PC-9 (cell line): ENCODE measurements around the gene TENM4.

ENCODE experiments used
- EZH2 ChIP-seq: fragments of 200-600 bp; sonication (generic); IDR thresholded peaks from 2 replicates; pipeline ENCODE4 v1.8.0; 2017; ENCODE audit warnings: antibody characterized with exemption, low read depth
- TF ChIP-seq, protein P1 (sequence below): fragments of 200-600 bp; sonication (generic); conservative IDR thresholded peaks from 2 replicates; pipeline ENCODE4 v1.6.1; 2017; ENCODE audit warnings: mixed run types, antibody characterized with exemption, mild to moderate bottlenecking, moderate library complexity

DNA sequence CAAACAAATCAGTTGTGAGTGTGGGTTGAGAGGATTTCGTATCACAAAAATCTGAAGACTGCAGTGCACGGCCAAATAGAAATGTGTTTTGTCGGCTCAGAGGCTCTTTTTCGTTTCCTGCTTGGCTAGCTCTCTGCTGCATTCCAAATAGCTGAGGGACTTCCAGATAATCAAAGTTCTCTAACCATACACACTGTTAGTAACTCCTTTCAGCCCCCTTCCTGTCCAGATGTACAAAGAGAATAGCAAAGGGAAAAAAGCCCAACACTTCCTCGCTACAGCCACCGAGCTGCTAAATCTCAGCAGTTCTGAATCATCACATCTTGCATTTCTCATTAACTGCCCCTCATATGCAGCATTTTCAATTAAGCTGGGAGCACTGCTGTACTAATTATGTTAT, 203.1 kb downstream of the TENM4 start:
- TF ChIP-seq EZH2, result no peak
- TF ChIP-seq, protein P1, sequence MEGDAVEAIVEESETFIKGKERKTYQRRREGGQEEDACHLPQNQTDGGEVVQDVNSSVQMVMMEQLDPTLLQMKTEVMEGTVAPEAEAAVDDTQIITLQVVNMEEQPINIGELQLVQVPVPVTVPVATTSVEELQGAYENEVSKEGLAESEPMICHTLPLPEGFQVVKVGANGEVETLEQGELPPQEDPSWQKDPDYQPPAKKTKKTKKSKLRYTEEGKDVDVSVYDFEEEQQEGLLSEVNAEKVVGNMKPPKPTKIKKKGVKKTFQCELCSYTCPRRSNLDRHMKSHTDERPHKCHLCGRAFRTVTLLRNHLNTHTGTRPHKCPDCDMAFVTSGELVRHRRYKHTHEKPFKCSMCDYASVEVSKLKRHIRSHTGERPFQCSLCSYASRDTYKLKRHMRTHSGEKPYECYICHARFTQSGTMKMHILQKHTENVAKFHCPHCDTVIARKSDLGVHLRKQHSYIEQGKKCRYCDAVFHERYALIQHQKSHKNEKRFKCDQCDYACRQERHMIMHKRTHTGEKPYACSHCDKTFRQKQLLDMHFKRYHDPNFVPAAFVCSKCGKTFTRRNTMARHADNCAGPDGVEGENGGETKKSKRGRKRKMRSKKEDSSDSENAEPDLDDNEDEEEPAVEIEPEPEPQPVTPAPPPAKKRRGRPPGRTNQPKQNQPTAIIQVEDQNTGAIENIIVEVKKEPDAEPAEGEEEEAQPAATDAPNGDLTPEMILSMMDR, result no peak
